Keratinocyte (primary cell): ENCODE data around the gene KLHDC7B. TPM values are rescaled to one million over a fixed set of nuclear protein-coding genes. Genes with fewer than 3 reads are reported as not detected.

ENCODE experiments used
- DNase-seq: peaks from one replicate; pipeline ENCODE4 v3.0.0-alpha.2; 2011; ENCODE audit warnings: low read depth, missing footprints, low spot score
- FAIRE-seq: peaks from 2 replicates; lab custom pipeline; 2011; peaks lifted over from hg19 to GRCh38; lab: Jason Lieb, UNC
- H2AFZ ChIP-seq: 2 replicates; pipeline ENCODE4 v1.6.0; 2012; ENCODE audit warnings: low read length, control low read depth, inconsistent platforms; ENCODE audit not compliant: control insufficient read depth
- H3K27ac ChIP-seq: 2 replicates; pipeline ENCODE4 v1.5.1; 2011; ENCODE audit warnings: low read length; ENCODE audit not compliant: control insufficient read depth, insufficient read depth
- H3K27me3 ChIP-seq: 3 replicates; pipeline ENCODE4 v1.6.0; 2011; ENCODE audit warnings: low read length; ENCODE audit not compliant: control insufficient read depth, insufficient read depth; ENCODE audit errors: extremely low read depth
- H3K36me3 ChIP-seq, 2 experiments: 2 replicates in 1 of 2; 3 replicates in 1 of 2; pipeline ENCODE4 v1.5.1; 2011; ENCODE audit warnings: low read length in 2 of 2, mild to moderate bottlenecking in 1 of 2; ENCODE audit not compliant: control insufficient read depth in 2 of 2, insufficient read depth in 2 of 2; ENCODE audit errors: extremely low read depth in 1 of 2
- H3K4me1 ChIP-seq: 3 replicates; pipeline ENCODE4 v1.5.1; 2011; ENCODE audit warnings: low read length; ENCODE audit not compliant: control insufficient read depth, insufficient read depth; ENCODE audit errors: extremely low read depth
- H3K4me2 ChIP-seq: 3 replicates; pipeline ENCODE4 v1.6.0; 2011; ENCODE audit warnings: low read depth, low read length; ENCODE audit not compliant: control insufficient read depth, insufficient read depth; ENCODE audit errors: extremely low read depth
- H3K4me3 ChIP-seq, 3 experiments: fragments of 200-600 bp in 1 of 3; sonication (generic) in 1 of 3; 2 replicates in 2 of 3; 3 replicates in 1 of 3; pipeline ENCODE4 v1.5.1; 2011 to 2016; ENCODE audit warnings: low read length in 3 of 3, mild to moderate bottlenecking in 3 of 3, control low read depth in 2 of 3, inconsistent platforms in 1 of 3, low read depth in 1 of 3, mixed read lengths in 1 of 3, mixed run types in 1 of 3, moderate library complexity in 1 of 3; ENCODE audit not compliant: control insufficient read depth in 2 of 3, insufficient read depth in 2 of 3; ENCODE audit errors: extremely low read depth in 1 of 3
- H3K79me2 ChIP-seq: 2 replicates; pipeline ENCODE4 v1.6.0; 2012; ENCODE audit warnings: low read length; ENCODE audit not compliant: control insufficient read depth, insufficient read depth
- H3K9ac ChIP-seq: 3 replicates; pipeline ENCODE4 v1.6.0; 2011; ENCODE audit warnings: low read length; ENCODE audit not compliant: control insufficient read depth, insufficient read depth; ENCODE audit errors: extremely low read depth
- H3K9me1 ChIP-seq: 3 replicates; pipeline ENCODE4 v1.6.0; 2011; ENCODE audit warnings: low read length; ENCODE audit not compliant: control insufficient read depth, insufficient read depth; ENCODE audit errors: extremely low read depth
- H3K9me3 ChIP-seq: 2 replicates; pipeline ENCODE4 v1.5.1; 2012; ENCODE audit warnings: low read depth, low read length; ENCODE audit not compliant: control insufficient read depth
- H4K20me1 ChIP-seq: 3 replicates; pipeline ENCODE4 v1.6.0; 2011; ENCODE audit warnings: low read length; ENCODE audit not compliant: control insufficient read depth, insufficient read depth; ENCODE audit errors: extremely low read depth
- EZH2 ChIP-seq: IDR thresholded peaks from one replicate; pipeline ENCODE4 v1.6.1; 2012; ENCODE audit warnings: inconsistent platforms, mild to moderate bottlenecking, low read length, moderate library complexity
- dilution Hi-C: fragments of 300-500 bp; cut with MboI; formaldehyde crosslinking; loops from one replicate; pipeline ENCODE4 v1.7.0; 2020; ENCODE audit warnings: low sequenced_read_pairs; ENCODE audit not compliant: extremely low pct_ligation_motif_present
- polyA plus RNA-seq, 5 experiments: library from polyadenylated mRNA; depleted of rRNA in 3 of 5; stranded (reverse) in 3 of 5; stranded (forward) in 1 of 5; unstranded in 1 of 5; fragments of >200 nt; gene quantifications; 1 replicate in 1 of 5; 2 replicates in 3 of 5; 3 replicates in 1 of 5; pipeline versions ENCODE4 v1.2.1 to v1.2.3, GENCODE V29; 2011 to 2012; ENCODE audit warnings: missing spikeins in 2 of 5, low read depth in 1 of 5, low replicate concordance in 1 of 5
- TF ChIP-seq, protein P1 (sequence below), 3 experiments: IDR thresholded peaks in 1 of 3; conservative IDR thresholded peaks in 1 of 3; optimal IDR thresholded peaks in 1 of 3; 2 replicates in 2 of 3; 3 replicates in 1 of 3; pipeline versions ENCODE3 to v1.5.1; 2011; ENCODE audit warnings: low read length in 3 of 3, mild to moderate bottlenecking in 3 of 3, moderate library complexity in 2 of 3, control low read depth in 1 of 3, inconsistent platforms in 1 of 3; ENCODE audit not compliant: insufficient read depth in 2 of 3; ENCODE audit errors: extremely low read depth in 1 of 3

Gene KLHDC7B
- polyA plus RNA-seq, 1 donor (not counting 4 experiments of a cell fraction or from before 2014, with no cell fraction given), result 0.01 TPM

- Histone ChIP-seq H3K79me2 (peaks cover 11% of the 10 kb centered on the region), H3K9ac (no peak within 1 kb of the TSS), H3K4me3 (no peak within 1 kb of the TSS), H3K27ac (no peak within 1 kb of the TSS), H4K20me1 (no peaks in the 10 kb centered on the region), H2AFZ (no peak within 1 kb of the TSS), H3K9me3 (no peaks in the 10 kb centered on the region), H3K4me1 (peaks cover 7% of the 10 kb centered on the region), H3K27me3 (no peaks in the 10 kb centered on the region), H3K4me2 (no peak within 1 kb of the TSS), H3K36me3 (peaks cover 10 to 11% of the 10 kb centered on the region in 2 experiments), H3K9me1 (no peaks in the 10 kb centered on the region)
- dilution Hi-C loops, result no loop called here
- FAIRE-seq (no peak), DNase-seq (no peak)
- TF ChIP-seq, protein P1, sequence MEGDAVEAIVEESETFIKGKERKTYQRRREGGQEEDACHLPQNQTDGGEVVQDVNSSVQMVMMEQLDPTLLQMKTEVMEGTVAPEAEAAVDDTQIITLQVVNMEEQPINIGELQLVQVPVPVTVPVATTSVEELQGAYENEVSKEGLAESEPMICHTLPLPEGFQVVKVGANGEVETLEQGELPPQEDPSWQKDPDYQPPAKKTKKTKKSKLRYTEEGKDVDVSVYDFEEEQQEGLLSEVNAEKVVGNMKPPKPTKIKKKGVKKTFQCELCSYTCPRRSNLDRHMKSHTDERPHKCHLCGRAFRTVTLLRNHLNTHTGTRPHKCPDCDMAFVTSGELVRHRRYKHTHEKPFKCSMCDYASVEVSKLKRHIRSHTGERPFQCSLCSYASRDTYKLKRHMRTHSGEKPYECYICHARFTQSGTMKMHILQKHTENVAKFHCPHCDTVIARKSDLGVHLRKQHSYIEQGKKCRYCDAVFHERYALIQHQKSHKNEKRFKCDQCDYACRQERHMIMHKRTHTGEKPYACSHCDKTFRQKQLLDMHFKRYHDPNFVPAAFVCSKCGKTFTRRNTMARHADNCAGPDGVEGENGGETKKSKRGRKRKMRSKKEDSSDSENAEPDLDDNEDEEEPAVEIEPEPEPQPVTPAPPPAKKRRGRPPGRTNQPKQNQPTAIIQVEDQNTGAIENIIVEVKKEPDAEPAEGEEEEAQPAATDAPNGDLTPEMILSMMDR (optimal IDR thresholded peaks at IDR 0.05 in 1 of 3, IDR thresholded peaks at IDR 0.05 in 1 of 3, conservative IDR thresholded peaks at IDR 0.05 in 1 of 3; ENCODE audit: extremely low read depth in 1 of 3, insufficient read depth in 2 of 3, low read length in 3 of 3), result no peak
- no peak for TF ChIP-seq EZH2
Measured at GRCh38 chr22:50577987-50578775, 32.5 kb downstream of the KLHDC7B start, which contains the start of gene CPT1B. Gene CPT1B (minus strand): TSS chr22:50578427. CDS start chr22:50577915, 512 bp downstream.

- no peaks in the 10 kb centered on the region for H3K27me3 ChIP-seq
- no peaks in the 10 kb centered on the region for H3K9me3 ChIP-seq
- H2AFZ ChIP-seq, result no peak overlapping the region
- H4K20me1 ChIP-seq, result no peaks in the 10 kb centered on the region
- no peak overlapping the region for H3K27ac ChIP-seq
- no peaks in the 10 kb centered on the region for H3K9me1 ChIP-seq
- H3K4me3 ChIP-seq, result no peak overlapping the region
- H3K79me2 ChIP-seq, result peaks cover 15% of the 10 kb centered on the region
- peaks cover 8 to 11% of the 10 kb centered on the region in 2 experiments for H3K36me3 ChIP-seq
- no peak overlapping the region for H3K9ac ChIP-seq
- dilution Hi-C loops, result no loop called here
- H3K4me1 ChIP-seq, result peaks cover 11% of the 10 kb centered on the region
- TF ChIP-seq EZH2, result no peak
- TF ChIP-seq, protein P1 (optimal IDR thresholded peaks at IDR 0.05 in 1 of 3, IDR thresholded peaks at IDR 0.05 in 1 of 3, conservative IDR thresholded peaks at IDR 0.05 in 1 of 3; ENCODE audit: extremely low read depth in 1 of 3, insufficient read depth in 2 of 3, low read length in 3 of 3), result no peak
- no peak overlapping the region for H3K4me2 ChIP-seq
- DNase-seq, result no peak
- no peak for FAIRE-seq
Measured at GRCh38 chr22:50578776-50579310, 33.1 kb downstream of the KLHDC7B start.
